Body of pancreas (tissue), 4 donors: ENCODE results near the gene TNIP1.

Experiments
- POLR2A ChIP-seq, 3 donors: fragments of 450-650 bp; IDR thresholded peaks; one replicate each; pipeline ENCODE4 v1.6.1; 2016; ENCODE audit warnings: antibody characterized with exemption in 3 of 3, mild to moderate bottlenecking in 2 of 3
- TF ChIP-seq, protein P1 (sequence below), 7 experiments: fragments of 450-650 bp in 4 of 7; fragments of 200-600 bp in 3 of 7; sonication (generic) in 3 of 7; IDR thresholded peaks; one replicate each; pipeline ENCODE4 v1.5.1; 2016 to 2019; ENCODE audit warnings: antibody characterized with exemption in 7 of 7

DNA sequence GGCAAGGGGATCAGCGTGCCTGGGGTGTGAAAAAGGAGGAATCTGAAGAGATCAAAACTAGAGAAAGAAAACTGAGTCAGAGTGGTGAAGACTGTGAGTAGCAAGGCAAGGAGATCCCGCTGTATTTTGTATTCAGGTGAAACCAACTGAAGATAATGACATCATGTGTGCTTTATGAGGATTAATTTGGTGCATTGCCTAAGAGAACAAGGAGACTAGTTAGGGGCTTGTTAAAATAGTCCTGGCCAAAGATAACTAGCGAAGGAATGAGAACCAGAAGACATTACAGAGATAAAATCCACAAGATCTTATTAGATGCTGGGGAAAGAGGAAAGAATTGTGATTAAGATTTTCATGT, 77.4 kb downstream of the TNIP1 start:
- TF ChIP-seq, protein P1, sequence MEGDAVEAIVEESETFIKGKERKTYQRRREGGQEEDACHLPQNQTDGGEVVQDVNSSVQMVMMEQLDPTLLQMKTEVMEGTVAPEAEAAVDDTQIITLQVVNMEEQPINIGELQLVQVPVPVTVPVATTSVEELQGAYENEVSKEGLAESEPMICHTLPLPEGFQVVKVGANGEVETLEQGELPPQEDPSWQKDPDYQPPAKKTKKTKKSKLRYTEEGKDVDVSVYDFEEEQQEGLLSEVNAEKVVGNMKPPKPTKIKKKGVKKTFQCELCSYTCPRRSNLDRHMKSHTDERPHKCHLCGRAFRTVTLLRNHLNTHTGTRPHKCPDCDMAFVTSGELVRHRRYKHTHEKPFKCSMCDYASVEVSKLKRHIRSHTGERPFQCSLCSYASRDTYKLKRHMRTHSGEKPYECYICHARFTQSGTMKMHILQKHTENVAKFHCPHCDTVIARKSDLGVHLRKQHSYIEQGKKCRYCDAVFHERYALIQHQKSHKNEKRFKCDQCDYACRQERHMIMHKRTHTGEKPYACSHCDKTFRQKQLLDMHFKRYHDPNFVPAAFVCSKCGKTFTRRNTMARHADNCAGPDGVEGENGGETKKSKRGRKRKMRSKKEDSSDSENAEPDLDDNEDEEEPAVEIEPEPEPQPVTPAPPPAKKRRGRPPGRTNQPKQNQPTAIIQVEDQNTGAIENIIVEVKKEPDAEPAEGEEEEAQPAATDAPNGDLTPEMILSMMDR (IDR thresholded peaks at IDR 0.05) = no peak
- TF ChIP-seq POLR2A (IDR thresholded peaks at IDR 0.05) = no peak
